ENCODE measurements around the gene SIL1.

DNA sequence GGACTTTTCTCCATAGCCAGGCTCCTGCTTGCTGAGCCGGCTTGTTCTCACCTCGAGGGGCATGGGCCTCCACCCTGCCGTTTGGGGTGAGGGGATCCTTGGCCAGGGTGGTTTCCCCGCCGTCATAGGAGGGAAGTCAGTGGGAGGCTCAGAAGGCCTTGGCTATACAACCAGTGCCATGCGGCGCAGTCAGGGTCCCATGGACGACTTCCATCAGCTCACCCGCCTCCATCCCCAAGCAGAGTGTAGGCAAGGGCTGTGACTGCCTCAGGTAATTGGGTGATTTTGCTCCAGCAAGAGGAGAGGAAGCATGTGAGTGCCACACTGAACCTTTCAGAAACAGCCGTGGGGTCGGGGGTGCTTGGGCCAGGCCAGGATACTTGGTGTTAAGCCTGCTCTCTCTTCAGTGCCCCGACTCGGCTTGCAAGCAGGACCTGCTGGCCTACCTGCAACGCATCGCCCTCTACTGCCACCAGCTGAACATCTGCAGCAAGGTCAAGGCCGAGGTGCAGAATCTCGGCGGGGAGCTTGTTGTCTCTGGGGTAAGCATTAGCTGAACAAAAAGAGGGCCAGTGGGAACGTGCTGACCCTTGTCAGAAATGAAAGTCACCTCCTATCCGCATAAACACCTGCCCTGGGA lies 265.9 kb downstream of the SIL1 start:
- TF ChIP-seq TAF1 (IDR thresholded peaks at IDR 0.05; ENCODE audit: low read depth): no peak
- no peak for TF ChIP-seq EP300 (IDR thresholded peaks at IDR 0.05; ENCODE audit: borderline replicate concordance)
- no peak for TF ChIP-seq CEBPB (IDR thresholded peaks at IDR 0.05)
- no peak for TF ChIP-seq TEAD4 (IDR thresholded peaks at IDR 0.05)
- TF ChIP-seq FOXM1 (IDR thresholded peaks at IDR 0.05; ENCODE audit: borderline replicate concordance, low read depth): no peak
